Caki2 (cell line): ENCODE data around the gene PHLPP2. TPM values are rescaled to one million over a fixed set of nuclear protein-coding genes. Genes with fewer than 3 reads are reported as not detected.
"Not testable (repeated sequence)": the region's sequence is repeated elsewhere in the genome, so short reads cannot be mapped to it uniquely, and the experiment has no call there.

Experiments
- DNase-seq: peaks from one replicate; pipeline ENCODE4 v3.0.0-alpha.2; 2015; ENCODE audit warnings: low read depth
- in situ Hi-C: cut with HindIII; loops from 2 replicates; pipeline ENCODE4 v1.10.0; 2016; ENCODE audit warnings: low sequenced_read_pairs, low pct_unique_long_range_greater_than_20kb, mixed read lengths
- total RNA-seq: library from RNA; depleted of rRNA; stranded (reverse); fragments of >200 nt; shearing (Covaris generic); gene quantifications from 2 replicates; pipeline ENCODE4 v1.2.3, GENCODE V29; 2014; ENCODE audit warnings: low replicate concordance

Gene PHLPP2
- total RNA-seq, 1 experiment from 2014 or later, result 5.6 TPM

DNA sequence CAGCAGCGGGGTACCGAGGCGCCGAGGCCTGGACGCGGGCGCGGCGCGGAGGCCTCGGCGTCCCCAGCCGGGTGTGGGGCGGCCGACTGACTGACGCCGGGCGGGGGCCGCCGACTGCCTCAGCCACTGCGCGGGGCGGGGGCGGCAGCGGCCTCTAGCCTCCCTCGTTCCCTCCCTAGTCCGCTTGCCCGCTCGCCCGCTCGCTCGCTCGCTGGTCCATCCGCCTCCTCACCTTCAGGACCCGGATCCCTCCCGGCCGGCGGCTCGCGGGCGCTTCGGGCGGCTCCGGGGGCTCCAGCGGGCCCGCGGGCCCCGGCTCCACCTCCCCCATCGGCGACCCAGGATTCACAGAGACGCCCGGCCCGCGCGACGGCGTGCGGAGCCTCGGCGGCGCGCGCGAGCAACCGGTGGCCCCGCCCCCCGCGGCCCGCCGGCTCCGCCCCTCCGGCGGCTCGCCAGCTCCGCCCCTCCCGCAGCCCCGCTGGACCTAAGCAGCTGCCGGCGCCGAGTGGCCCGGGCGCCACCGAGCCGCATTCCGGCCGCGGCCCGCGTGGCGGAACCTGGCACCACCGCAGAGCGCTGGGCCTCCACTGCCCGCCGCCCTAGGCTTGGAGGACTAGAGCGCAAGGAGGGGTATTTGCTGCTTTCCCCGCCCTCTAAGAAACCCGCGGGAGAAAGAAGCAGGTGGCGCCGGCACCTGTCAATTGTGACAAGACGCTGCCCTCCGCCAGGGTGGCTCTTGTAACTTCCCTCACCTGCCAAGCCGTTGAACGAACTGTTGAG lies 773 bp downstream of the PHLPP2 start:
- DNase-seq, result peak; percentile 72
- in situ Hi-C loops, result no loop called here

DNA sequence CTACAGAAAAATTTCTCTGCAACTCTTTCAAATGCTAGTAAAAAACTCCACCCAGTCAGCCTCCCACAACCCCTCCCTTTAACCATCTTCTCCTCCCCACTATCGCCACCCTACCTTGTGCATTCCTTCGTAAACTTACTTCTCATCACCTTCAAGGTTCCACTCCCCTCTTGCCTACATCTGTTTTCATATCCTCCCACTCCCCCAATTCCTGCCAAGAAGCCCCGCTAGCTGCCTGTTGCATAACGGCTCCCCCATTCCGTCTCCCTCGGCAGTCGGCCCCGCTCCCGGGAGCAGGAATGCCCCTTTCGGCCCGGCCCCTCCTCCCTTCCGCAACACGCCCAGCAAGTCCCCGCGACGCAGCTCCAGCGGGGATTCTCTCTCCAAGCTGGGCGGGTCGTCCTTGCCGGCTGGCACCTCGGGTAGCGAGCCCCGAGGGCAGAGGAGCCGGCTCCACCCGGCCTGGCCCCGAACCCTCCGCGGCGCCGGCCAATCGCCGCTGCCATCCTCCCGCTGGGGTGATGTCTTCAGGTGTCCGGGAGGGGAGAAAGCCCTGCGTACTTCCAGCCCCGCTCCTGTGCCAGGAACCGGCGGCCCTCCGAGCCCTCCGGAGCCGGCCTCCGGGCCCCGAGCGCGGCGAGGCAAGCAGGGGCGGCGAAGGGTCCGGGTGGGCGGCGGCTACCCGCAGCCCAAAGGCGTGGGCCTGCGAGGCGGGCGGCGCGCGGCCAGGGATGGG lies 1.5 kb downstream of the PHLPP2 start:
- in situ Hi-C loops, result no loop called here
- peak; percentile 84 for DNase-seq

DNA sequence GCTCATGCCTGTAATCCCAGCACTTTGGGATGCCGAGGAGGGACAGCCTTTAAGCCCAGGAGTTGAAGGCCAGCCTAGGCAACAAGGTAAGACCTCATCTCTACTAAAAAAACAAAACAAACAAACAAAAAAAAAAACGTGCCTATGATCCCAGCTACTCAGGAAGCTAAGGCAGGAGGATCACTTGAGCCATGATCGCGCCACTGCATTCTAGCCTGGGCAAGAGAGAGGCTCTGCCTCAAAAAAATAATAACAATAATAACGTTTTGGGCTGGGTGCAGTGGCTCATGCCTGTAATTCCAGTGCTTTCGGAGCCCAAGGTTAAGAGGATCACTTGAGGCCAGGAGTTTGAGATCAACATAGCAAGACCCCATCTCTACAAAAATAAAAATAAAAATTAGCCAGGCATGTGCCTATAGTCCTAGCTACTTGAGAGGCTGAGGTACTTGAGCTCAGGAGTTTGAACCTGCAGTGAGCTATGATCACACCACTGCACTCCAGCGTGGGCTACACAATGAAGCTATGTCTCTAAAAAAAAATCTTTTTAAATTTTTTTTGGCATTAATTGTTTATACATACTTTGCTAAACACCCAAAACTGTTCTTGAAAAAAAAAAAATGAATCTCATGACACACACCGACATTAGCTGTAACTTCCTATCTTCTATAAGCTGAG lies 3.3 kb downstream of the PHLPP2 start:
- in situ Hi-C loops, result no loop called here
- DNase-seq, result no peak

DNA sequence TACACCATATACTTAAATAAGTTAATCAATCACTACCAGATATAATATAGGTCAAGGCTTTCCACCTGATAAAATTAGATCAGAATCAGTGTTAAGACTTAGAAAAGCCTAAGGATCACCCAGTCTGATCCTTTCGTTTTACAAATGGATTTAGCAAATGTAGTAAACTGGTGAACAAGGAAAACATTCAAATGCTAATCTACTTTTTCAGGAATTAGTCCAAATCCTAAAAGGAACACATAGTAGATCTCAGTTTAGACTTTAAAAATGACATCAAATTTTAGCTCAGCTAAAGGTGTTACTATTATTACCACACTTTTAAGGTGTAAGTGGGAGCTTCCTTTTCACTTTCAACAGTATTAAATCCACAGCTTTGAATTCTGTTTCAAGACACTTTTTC lies 12.0 kb downstream of the PHLPP2 start:
- DNase-seq, result no peak
- in situ Hi-C loops, result no loop called here

DNA sequence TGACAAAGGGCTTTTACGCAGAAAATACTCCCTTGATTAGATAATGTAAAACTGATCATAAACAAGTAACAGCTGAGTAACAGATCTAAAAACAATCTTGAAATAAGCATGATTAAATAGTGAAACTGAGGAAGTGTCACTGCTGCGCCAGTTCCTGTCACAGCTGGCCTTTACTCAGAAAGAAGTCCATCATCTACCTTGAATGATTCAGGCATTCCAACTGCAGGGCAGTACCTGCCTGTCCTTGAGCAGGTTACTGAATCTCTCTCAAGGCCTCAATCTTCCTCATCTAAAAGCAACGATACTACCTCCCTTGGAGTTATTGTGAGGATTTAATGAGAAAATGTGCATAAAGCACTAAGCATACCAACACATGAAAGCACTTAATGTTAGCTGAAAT lies 12.7 kb downstream of the PHLPP2 start:
- DNase-seq, result no peak
- in situ Hi-C loops, result no loop called here

DNA sequence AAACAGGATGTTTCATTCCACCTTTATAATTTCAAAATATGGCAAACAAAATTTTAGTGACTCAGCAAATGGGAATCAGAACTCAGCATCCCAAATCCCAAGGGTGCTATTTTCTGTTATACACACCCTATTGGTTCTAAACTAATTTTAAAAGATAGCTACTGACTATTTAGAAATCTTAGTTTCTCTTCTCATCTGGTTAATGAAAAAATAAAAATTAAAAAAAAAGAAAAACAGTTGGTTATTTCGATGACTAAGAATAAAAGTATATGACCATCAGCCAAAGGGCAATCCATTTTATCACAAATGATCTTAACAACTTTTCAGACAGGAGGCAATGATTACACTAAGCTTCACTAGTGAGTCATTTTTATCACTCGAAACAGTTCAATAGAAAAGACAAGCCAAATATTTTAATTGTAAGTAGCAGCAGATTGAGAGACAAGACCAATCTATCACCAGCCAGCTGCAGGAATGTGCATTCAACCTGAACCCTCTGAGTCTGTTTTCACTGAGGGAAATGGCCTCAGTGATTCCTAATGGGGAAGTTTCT lies 15.2 kb downstream of the PHLPP2 start:
- peak; percentile 83 for DNase-seq
- in situ Hi-C loops, result no loop called here

DNA sequence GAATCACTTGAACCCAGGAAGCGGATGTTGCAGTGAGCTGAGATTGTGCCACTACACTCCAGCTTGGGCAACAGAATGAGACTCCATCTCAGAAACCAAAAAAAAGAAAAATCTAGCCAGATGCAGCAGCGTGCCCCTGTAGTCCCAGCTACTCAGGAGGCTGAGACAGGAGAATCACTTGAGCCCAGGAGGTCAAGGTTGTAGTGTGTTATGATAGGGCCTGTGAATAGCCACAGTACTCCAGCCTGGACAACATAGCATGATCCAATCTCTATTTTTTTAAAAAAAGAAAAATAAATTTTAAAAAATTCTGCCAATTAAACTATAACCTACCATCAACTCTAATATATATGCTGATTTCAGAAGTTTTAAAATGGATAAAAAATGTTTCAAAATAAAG lies 15.8 kb downstream of the PHLPP2 start:
- in situ Hi-C loops, result no loop called here
- DNase-seq, result no peak

DNA sequence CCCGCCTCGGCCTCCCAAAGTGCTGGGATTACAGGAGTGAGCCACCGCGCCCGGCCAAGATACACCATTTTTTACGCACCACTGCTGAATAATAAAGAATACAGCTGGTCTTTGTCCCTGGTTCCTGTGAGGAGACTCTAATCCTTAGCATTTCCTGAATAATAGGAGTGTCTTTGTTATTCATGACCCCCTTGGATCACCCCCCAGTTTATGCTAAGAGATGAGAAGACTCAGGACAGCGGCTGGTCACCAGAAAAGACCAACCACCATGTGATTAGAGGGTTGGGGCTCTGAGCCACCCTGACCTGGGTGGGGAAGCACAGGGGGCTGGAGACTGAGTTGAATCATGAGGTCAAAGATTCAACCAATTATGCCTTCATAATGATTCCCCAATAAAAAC lies 17.3 kb downstream of the PHLPP2 start:
- in situ Hi-C loops, result no loop called here
- DNase-seq, result no peak

DNA sequence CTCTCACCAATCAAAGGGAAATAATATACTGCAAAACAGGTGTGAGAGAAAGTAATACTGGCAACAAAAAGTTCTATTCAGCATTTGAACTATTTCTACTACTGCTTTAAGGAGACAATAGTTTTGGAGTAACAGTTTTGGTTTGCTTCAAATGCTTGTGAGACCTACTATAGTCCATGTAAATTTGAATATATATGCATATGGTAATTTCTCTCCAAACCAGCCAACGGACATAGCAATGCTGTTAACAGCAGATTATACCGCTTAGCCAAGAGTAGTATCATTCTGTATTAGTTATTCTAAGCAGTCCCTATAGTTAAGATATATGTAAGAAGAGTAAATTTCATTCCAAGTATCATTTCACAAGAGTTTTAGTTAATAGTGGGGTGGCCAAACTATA lies 18.5 kb downstream of the PHLPP2 start:
- in situ Hi-C loops, result no loop called here
- DNase-seq, result no peak

DNA sequence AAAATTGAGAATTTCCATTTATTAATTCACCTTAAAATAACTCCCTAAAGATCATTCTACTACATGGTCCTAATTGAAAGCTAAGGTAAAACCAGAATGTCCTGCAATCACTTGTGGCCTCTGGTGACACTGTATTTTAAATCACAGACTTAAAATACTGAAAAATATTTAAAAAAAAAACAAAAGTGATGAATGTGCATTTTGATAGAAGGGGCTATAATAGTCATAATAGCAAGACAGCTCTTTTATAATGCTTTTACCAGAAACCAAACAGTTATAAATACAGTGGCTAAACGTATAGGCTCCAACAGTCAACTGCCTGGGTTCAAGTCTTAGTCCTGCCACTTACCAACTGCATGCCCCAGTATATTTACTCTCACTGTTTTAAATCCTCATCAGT lies 21.2 kb downstream of the PHLPP2 start:
- in situ Hi-C loops, result no loop called here
- DNase-seq, result no peak

DNA sequence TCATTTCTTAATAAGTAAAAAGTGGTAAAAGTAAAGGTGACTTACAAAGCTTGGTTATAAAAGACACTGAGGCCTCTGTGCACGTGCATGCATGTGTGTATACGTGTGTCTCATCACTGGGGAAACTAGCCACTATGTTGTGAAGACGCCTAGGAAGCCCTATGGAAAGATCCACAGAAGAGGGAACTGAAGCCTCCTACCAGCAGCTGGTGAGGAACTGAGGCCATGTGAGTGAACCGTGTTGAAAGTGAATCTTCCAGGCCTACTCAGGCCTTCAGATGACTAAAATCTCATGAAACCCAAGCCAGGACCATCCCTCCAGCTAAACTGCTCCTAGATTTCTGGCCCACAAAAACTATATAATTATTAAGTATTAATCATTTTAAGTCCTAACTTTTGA lies 23.7 kb downstream of the PHLPP2 start:
- DNase-seq, result no peak
- in situ Hi-C loops, result no loop called here

DNA sequence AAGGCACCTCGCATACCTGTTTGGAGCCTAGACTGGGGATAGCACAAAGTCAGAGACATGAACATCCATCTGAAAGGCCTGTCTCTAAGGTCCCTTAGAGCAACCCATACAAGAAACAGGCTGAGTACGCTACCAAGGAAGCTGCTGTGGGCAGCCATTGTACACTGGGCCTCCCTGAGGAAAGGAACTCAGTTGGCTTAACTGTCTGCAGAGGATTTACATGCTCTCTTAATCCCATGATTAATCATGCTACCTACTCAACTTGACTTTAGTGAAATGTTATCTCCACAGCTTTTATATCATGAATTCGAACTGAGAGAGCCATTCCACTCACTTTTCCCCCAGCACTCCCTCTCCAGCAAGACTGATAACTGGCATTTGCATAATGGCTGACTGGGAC lies 26.0 kb downstream of the PHLPP2 start:
- DNase-seq, result no peak
- in situ Hi-C loops, result no loop called here

DNA sequence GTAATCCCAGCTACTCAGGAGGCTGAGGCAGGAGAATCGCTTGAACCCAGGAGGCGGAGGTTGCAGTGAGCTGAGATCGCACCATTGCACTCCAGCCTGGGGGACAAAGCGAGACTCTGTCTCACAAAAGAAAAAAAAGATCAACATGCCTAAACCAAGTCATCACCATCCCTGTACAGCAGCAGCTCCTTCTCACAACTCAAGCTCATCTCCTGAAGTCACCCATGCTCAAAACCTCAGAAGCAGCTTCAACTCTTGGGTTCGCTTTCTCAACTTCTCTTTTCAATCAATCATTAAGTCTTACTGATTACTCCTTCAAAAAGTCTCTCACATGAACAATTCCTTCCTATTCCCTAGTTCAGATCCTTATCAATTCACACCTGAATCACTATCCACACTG lies 31.3 kb downstream of the PHLPP2 start:
- in situ Hi-C loops, result no loop called here
- DNase-seq, result no peak

DNA sequence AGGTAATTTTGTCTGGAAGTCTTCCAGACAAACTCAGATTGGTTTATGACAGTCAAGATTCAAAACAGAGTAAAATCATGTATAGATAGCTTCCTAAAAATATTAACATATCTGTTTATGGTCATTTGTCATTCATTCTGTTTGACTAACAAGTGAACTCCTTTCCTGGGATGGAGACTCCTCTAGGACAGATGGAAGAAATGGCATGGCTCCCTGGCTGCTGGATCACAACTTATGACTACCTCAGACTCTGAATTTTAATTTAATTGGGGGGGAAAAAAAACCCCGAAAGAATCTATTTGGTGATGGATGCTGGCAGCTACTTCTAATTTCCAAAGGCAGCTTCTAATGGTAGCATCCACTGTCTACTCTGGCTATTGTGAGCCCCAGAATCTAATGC lies 34.6 kb downstream of the PHLPP2 start:
- no peak for DNase-seq
- in situ Hi-C loops, result no loop called here

DNA sequence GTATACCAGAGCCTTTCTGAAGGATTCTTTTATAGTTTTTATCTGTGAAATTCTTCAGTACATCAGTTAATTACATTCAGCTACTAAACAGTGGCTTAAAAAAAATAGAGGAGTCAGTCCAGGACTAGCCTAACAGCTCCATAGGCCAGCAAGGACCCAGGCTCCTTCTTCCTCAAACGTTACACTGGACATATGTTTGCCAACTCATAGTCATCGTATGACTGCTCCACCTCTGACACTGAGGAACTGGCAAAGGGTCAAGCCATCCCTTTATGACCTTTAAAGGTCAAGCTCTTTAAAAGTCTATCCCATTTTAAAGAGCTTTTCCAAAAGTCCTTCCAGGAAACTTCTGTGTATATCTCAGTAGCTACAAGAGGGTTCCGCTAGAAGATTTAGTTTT lies 36.6 kb downstream of the PHLPP2 start:
- in situ Hi-C loops, result no loop called here

DNA sequence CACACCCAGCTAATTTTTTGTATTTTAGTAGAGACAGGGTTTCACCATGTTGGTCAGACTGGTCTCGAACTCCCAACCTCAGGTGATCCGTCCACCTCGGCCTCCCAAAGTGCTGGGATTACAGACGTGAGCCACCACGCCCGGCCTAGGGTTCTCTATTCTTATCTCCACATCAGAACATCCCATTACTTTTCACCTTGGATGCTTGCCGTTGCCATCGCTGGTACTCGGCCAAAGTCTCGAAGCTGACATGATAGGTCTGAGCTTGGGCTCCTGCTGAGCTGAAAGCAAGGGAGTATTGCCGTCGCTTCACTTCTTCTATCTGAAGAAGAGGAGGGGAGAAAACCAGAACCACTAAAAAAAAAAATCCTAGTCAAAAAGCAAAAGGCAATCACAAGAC lies 40.2 kb downstream of the PHLPP2 start:
- DNase-seq, in situ Hi-C loops: not testable (repeated sequence)

More for the DNA sequence above, 36.6 kb downstream of the PHLPP2 start:
- DNase-seq, result no peak

DNA sequence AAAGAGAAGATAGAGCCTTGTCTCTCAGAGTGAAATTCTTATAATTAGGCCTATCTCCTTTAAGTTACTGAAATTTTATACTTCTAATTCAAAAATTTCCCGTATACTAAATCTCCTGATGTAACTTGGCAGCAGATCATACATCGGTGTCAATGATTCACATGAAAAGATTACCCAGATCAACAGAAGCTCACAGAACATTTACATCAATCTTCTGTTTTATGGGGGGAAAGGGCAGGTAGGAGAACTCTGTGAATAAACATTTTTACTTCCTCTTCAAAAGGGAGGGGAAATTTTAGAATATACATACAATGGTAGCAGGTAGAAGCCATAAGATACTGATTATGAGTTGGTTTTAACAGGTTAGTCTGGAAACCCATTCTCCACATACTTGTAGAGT lies 43.1 kb downstream of the PHLPP2 start:
- DNase-seq, result peak; percentile 48
- in situ Hi-C loops, result no loop called here

DNA sequence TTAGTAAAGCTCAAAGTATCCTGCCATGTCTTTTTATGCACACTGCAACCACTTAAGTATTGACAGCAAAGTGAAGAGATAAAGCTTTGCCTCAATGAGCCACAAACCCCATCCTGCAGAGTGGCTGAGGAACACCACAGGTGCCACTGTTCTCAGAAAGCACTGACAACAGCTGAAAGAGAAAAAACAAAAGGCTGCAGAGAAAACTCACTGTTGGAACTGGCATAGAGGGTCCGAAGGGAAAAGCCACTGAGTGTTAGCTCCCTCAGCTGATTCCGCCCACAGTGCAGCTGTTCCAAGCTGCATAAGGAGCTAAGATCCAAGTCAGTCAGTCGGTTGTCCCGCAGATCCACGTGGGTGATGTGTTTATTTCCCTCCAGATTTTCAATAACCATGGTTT lies 48.3 kb downstream of the PHLPP2 start:
- DNase-seq, result no peak
- in situ Hi-C loops, result no loop called here

DNA sequence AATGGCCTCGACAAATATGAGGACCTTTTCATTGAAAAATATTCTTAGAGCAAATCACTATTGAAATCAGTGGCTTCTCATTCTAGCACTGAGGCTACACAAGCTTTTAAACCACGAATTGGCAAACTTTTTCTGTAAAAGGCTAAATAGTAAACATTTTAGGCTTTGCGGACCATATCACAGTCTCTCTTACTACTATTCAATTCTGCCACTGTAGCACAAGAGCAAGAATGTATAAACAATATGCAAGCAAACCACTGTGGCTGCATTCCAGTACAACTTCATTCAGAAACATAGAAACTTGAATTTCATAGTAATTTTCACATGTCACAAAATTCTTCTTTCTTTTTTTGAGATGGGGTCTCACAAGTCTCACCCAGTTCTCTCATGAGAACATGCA lies 49.1 kb downstream of the PHLPP2 start:
- in situ Hi-C loops, result no loop called here
- DNase-seq, result no peak
